Germinal center (tissue), 1 donor: Measurements from ENCODE around the gene NCKIPSD.
A peak's percentile ranks its signal among the peaks of the same experiment; 100 is the strongest.

Source experiments
- DNase-seq: peaks from one replicate; pipeline ENCODE4 v3.0.0; 2012; ENCODE audit warnings: mixed read lengths, low spot score

Gene NCKIPSD

GRCh38 chr3:48678566-48679380 is 6.9 kb downstream of the NCKIPSD start:
- DNase-seq, result no peak

GRCh38 chr3:48678056-48678455 is 7.7 kb downstream of the NCKIPSD start:
- DNase-seq, result no peak

GRCh38 chr3:48674505-48674904 is 11.2 kb downstream of the NCKIPSD start:
- DNase-seq, result no peak

GRCh38 chr3:48672522-48672921 is 13.2 kb downstream of the NCKIPSD start:
- DNase-seq, result no peak

- no peak for DNase-seq
These were observed 20.8 kb downstream of the NCKIPSD start for GRCh38 chr3:48664929-48665328.

- DNase-seq, result no peak
These were observed 21.4 kb downstream of the NCKIPSD start for GRCh38 chr3:48664313-48664644.

GRCh38 chr3:48663489-48664312 is 22.0 kb downstream of the NCKIPSD start:
- DNase-seq, result peak; percentile 98

- DNase-seq, result peak; percentile 62
These were observed 22.8 kb downstream of the NCKIPSD start, which contains the start of gene CELSR3 for GRCh38 chr3:48662753-48663488. Gene CELSR3, minus strand, starts transcription at chr3:48662886. Its CDS starts 252 bp downstream, at chr3:48662634.

GRCh38 chr3:48662145-48662752 is 23.5 kb downstream of the NCKIPSD start:
- no peak for DNase-seq

- DNase-seq, result peak; percentile 89
These were observed 24.1 kb downstream of the NCKIPSD start for GRCh38 chr3:48661501-48662144.

- DNase-seq, result no peak
These were observed 24.8 kb downstream of the NCKIPSD start for GRCh38 chr3:48660800-48661400.

GRCh38 chr3:48656841-48657281 is 28.9 kb downstream of the NCKIPSD start:
- no peak for DNase-seq

- DNase-seq, result peak; percentile 92
These were observed 29.5 kb downstream of the NCKIPSD start for GRCh38 chr3:48656061-48656840.

GRCh38 chr3:48655606-48656005 is 30.1 kb downstream of the NCKIPSD start:
- DNase-seq, result peak; percentile 67

GRCh38 chr3:48655063-48655462 is 30.7 kb downstream of the NCKIPSD start:
- DNase-seq, result no peak

- DNase-seq, result no peak
These were observed 32.6 kb downstream of the NCKIPSD start for GRCh38 chr3:48652923-48653715.

- no peak for DNase-seq
These were observed 33.9 kb downstream of the NCKIPSD start for GRCh38 chr3:48651771-48652170.

- DNase-seq, result no peak
These were observed 35.0 kb downstream of the NCKIPSD start for GRCh38 chr3:48650723-48651122.

GRCh38 chr3:48648188-48648850 is 37.4 kb downstream of the NCKIPSD start:
- DNase-seq, result no peak
